ENCODE results near the gene NPAS3.

DNA sequence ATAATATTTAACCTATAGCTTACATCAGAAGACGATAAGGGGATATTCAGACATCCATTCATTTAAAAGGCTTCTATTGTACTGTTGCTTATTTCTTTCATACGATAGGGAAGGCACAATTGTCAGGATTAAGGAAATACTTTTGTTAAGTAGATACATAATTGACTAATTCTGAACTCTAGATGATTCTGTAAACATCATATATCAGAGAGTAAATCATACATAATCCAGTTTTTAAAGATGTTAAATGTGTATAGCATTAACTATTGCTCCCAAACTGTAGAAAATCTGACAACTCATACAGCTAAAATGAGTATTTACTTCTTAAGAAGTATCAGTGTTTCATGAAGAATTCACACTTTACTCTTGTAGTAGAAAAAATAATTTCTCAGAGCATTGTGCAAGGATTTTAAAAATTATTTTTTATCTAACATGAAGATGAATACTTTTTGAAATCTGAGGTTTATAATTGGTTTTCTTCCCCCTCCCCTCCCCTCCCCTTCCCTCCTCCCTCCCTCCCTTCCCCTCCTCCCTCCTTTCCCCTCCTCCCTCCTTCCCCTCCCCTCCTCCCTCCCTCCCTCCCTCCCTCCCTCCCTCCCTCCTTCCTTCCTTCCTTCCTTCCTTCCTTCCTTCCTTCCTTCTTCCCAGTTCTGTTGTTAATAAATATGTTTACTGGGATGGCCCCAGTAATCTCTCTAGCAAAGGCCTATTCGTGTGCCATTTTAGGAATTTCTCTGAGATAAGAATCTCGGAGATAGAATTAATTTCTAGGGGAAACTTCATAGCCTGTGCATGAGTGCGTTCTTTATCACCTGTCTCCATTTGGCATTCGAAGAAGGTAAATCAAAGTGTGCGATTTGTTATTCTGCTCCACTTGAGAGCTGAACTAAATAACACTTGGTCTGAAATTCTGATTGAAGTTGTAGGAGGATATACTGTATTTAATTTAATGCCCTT is 2.3 kb downstream of the NPAS3 start:
- TF ChIP-seq, protein P1, sequence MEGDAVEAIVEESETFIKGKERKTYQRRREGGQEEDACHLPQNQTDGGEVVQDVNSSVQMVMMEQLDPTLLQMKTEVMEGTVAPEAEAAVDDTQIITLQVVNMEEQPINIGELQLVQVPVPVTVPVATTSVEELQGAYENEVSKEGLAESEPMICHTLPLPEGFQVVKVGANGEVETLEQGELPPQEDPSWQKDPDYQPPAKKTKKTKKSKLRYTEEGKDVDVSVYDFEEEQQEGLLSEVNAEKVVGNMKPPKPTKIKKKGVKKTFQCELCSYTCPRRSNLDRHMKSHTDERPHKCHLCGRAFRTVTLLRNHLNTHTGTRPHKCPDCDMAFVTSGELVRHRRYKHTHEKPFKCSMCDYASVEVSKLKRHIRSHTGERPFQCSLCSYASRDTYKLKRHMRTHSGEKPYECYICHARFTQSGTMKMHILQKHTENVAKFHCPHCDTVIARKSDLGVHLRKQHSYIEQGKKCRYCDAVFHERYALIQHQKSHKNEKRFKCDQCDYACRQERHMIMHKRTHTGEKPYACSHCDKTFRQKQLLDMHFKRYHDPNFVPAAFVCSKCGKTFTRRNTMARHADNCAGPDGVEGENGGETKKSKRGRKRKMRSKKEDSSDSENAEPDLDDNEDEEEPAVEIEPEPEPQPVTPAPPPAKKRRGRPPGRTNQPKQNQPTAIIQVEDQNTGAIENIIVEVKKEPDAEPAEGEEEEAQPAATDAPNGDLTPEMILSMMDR (IDR thresholded peaks at IDR 0.05; ENCODE audit: low read depth, low read length): no peak
- TF ChIP-seq EZH2phosphoT487 (IDR thresholded peaks at IDR 0.05; ENCODE audit: low read depth): no peak

All from OCI-LY3 (cell line).